Activated T-cell treated with anti-CD3 and anti-CD28 coated beads for 1 hour (primary cell): ENCODE data around the gene TRA2B.

ENCODE experiments used
- DNase-seq: peaks from one replicate; pipeline ENCODE4 v3.0.0-alpha.2; 2020; ENCODE audit warnings: low read depth

Gene TRA2B

DNA sequence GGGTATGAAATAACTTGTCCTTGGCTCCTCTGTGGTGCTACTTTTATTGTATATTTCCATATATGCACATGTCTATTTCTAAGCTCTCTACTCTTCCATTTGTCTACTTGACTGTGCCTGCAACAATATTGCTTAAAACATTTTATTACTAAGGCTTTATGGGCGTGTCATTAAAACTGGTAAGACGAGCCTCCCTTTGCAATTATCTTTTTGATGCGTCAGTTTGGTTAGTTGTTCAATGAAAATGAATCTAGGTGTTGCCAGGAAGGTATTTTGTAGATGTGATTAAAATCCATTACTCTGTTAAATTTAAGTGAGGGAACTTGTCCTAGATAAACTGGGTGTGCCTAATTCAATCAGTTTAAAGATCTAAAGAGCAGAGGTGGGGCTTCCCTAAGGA, 12.9 kb upstream of the TRA2B start:
- no peak for DNase-seq

DNA sequence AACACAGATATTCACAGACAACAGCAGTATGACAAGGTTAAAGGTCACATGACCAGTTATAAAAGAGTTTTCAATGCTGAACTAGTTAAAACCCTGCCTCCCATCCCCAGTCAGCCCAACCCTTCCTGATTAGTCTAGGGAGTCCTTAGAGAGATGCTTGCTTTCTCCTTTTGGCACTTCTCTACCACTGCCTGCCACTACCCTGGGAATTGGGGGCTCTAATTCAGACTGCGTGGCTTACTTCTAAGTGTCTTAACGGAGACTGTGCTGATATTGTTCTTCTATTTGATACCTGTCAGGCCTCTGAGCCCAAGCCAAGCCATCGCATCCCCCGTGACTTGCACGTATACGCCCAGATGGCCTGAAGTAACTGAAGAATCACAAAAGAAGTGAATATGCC, 11.7 kb upstream of the TRA2B start:
- DNase-seq, result no peak

DNA sequence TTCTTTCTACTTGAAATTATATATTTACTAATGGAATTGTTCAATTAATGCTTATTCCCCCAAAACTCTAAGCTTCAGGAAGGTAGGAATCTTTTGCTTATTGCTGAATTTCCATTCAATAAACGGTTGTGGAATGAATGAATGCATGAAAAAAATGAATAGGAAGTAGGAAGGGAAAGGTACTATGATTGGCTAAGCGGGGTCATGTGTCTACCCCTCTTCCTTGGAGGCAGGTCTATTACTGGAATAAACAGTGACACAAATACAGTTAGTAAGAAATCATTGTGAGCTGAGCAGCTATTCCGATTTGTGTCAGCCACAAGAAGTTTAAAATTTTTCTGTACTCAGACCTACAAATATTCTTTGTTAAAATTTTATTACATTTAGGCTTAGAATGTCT, 10.5 kb upstream of the TRA2B start:
- DNase-seq, result no peak

GRCh38 chr3:185943760-185944106, 5.9 kb upstream of the TRA2B start:
- no peak for DNase-seq

DNA sequence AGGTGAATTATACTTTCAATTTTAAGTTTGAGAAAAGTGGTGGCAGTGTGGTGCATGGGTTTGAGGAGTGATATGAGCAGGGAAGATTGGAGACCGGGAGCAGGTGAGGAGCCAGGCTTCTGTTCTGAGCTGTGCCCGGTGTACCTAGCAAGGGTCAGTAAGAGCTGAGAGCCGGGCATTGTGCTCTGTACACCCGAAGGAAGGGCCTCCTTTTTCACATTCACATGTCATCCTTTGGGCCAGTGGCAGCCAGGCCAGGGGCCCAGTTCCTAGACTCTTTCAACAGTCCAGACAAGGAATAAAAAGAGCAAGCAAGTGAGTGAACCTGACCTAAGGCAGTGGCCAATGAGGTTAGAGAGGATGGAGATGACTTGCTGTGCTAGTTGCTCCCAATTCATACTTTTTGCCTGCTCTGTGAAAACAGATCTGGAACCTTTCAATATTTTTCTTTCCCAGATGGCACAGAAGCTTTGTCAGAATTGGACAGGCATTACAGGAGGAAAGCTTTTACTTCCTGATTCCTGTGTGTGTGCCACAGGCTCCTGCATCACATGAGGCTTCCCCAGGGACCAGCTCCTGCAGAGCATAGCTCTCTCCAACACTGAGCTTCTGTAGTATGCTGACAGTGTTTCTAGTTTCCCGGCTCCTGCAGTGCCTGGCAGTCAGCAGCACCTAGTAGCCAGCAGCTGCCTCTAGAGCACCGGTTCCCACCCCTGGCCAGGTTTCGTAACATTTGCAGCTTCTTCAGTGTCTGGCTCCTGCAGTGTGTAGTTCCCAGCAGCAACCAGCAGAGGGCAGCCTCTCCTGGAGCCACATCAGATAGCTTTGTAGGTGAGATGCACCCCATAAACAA, 5.3 kb upstream of the TRA2B start:
- peak; percentile 74 for DNase-seq

GRCh38 chr3:185942396-185942795, 4.6 kb upstream of the TRA2B start:
- DNase-seq, result no peak

DNA sequence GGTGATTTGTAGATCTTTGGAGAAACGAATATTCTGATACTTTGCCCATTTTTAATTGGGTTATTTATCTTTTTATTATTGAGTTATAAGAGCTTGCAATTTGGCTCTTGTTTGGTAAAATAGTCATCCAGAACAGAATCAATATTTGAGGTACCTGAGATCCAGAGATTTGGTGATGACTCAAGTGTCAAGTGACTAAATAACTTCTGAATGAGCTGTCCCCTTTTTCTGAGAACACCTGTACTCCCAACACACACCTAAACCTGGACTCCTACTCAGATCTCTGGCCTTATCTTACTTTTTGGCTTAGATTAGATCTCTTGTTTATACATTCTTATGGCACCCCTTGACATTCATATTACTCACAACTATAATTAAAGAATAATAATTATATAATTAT, 3.1 kb upstream of the TRA2B start:
- no peak for DNase-seq

GRCh38 chr3:185939721-185940120, 1.9 kb upstream of the TRA2B start:
- DNase-seq, result no peak

DNA sequence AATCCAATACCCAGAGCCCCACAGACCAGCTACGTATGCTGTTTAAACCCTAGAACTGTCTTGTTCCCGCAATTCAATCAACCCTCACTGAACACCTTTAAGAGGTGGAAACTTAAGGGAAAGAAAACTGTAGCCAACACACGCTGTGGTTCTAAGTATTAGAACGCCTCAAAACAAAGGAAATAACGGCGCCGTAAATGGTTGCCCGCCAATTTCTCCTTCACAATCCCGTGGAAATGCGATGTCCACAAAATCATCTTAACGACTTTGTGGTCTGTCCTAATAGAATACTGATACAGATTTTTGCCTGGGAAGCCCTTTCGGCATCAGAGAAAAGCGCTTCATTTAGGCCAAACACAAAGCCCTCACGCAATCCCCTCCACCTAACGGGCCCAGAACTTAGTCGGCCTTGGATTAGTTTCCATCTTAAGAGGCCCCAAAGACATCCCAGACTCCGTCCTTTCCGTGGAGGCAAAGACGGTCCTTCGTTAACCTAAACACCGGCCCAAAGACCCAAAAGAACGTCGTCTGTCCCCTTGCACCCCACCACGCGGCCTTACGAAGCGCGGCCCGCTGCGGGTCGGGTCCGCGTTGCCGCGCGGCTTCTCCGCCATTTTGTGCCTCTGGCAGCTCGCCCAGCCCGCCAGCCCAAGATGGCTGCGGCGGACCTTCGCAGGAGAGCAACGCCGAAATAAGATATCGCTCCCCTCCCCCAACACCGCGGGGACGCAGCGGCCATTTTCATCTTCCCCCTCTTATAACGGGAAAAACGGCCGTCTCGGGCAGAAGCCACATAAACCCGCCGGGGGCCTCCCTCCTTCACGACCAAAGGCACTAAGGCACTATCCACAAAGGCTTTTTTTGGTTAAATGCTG, 763 bp downstream of the TRA2B start:
- DNase-seq, result peak; percentile 80

DNA sequence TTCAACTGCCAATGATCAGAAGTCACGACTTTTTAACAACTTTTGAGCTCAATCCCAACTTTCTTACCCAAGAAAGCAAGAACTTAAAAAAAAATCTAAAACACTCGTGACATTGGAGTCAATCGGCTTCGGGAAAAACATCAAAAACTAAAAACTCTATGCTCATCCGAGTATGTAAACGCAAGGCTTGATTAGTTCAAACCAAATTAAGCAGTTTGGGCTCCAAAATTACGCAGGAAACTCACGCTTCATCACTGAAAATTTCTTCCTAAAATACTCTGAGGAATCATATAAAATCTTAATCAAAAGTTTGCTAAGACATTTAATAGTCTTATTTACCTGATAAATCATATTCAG, 1.6 kb downstream of the TRA2B start:
- DNase-seq, result no peak

DNA sequence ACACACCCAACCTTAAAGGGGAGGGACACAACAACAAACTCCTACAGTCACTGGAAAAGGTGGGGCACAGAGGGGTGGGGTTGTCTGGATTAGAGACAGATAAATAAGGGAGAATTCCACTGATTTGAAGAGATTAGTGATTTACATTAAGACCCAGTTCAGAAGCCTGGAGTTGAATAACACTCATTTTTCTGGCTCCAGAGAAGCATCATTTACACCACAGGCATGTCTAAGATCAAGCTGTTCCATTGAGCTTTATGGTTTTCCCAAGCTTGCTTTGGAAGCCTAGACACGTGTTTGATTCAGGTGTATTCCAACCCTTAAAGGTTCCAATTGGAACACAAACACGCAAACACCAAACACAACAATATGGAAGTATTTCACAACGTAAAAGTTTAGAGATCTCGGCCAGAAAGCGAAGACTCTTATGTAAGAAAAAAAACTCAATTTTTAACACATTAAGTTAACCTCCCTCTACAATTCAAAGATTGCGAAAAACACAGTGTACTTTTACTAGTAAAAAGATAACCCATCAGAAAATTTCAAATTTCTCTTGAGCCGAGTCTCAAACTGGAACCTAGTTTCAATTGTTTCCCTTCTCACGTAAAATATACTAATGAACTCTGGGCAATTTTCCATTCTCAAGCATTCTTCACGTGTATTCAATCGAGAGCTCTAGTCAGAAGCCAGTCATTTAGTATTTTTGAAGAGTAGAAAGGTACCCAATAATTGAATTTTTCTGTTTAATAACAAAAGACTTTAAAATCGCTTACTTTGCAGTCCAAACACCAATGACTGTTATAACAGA, 2.1 kb downstream of the TRA2B start:
- no peak for DNase-seq

DNA sequence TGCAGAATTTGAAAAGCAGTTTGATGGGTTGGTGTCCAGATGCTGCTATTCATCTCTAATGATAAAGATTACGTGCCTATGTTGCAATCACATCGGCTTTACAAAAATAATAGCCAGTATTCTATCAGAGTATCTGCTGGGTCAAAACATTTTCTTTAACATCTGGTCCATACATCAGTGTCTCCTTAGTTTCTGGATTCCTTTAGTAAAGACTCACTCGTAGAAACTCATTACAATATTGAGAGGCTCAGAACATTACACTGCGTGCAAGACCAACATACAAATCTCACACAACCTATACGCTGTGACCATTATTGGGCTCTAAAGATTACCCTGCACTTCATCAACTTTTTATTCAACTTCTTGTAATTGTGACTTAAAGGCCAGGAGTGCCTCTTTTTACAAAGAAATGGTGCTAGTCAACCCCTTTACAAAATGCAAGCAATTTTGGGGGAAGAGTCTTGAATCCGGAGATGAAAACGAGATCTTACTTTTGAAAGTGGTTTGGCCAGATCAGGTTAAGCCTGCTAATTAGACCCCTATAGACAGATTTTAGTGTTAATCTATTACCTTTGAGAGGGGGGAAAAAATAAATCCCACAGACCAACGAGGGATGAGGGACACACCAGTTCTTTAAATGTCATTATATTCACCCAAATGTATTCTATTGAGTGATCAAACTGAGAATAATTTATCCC, 2.9 kb downstream of the TRA2B start:
- no peak for DNase-seq

GRCh38 chr3:185934174-185934557, 3.6 kb downstream of the TRA2B start:
- no peak for DNase-seq

GRCh38 chr3:185933374-185934173, 4.2 kb downstream of the TRA2B start:
- no peak for DNase-seq

DNA sequence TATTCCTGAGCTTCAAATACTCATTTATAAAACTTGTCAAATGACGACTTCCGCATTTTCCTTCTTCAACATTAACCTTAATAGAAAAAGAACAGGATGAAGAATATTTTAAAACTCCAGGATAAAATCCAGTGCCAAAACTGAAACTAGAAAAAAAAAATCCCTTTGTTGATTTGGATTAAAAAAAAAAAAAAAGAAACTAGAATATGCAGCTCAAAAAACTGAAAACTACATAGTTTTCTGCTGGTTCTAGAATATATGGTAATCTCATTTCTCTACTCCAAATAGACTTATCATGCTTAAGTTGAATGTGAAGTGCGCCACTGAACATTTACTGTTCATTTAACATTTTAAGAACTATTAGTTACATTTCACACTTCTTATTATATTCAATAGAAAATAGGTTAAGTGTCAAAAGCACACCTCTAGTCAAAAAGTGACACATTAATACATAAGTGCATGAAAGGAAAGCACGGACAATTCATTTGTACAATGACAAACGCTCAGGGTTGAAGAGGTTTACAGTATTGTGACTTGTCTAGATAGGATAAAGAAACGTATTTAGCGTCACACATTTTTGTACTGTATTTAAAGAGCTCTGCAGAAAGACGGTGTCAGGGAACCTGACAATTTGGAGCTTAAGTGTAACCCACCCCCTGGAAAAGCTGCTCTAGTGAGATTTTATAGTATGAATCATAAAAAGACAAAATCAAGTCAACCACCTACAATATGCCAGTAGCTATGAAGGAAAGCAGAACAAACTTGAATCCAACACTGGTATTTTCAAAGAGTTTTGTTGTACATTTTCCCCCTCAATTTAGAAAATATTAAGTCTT, 5.8 kb downstream of the TRA2B start:
- no peak for DNase-seq

- DNase-seq, result no peak
These were observed 7.3 kb downstream of the TRA2B start for GRCh38 chr3:185930393-185931107.

- DNase-seq, result no peak
These were observed 8.3 kb downstream of the TRA2B start for GRCh38 chr3:185929192-185930151.

GRCh38 chr3:185928496-185928895, 9.3 kb downstream of the TRA2B start:
- no peak for DNase-seq
